SK-N-SH (cell line): ENCODE data around the gene AMIGO1.

Experiments
- CTCF ChIP-seq: fragments of 200-600 bp; sonication (generic); IDR thresholded peaks from 2 replicates; pipeline ENCODE4 v1.6.1; 2017; ENCODE audit warnings: antibody characterized with exemption, mild to moderate bottlenecking, moderate library complexity
- EP300 ChIP-seq, 2 experiments: IDR thresholded peaks; 2 replicates each; pipeline versions ENCODE4 v1.4.0 to v1.6.1; 2012; ENCODE audit warnings: borderline replicate concordance in 1 of 2, low read depth in 1 of 2, low read length in 1 of 2
- JUND ChIP-seq: IDR thresholded peaks from 2 replicates; pipeline ENCODE4 v1.4.0; 2012
- MEF2A ChIP-seq: IDR thresholded peaks from 2 replicates; pipeline ENCODE4 v1.4.0; 2012; ENCODE audit warnings: low read depth, borderline replicate concordance
- POLR2AphosphoS5 ChIP-seq: IDR thresholded peaks from 2 replicates; pipeline ENCODE4 v1.6.1; 2012; ENCODE audit warnings: low read depth, low read length
- RCOR1 ChIP-seq: fragments of 150-350 bp; IDR thresholded peaks from 2 replicates; pipeline ENCODE4 v1.6.1; 2017; ENCODE audit warnings: antibody characterized with exemption, low read length
- REST ChIP-seq: IDR thresholded peaks from 2 replicates; pipeline ENCODE4 v1.6.1; 2012; ENCODE audit warnings: mild to moderate bottlenecking, low read depth, low read length, moderate library complexity
- RFX5 ChIP-seq: IDR thresholded peaks from 2 replicates; pipeline ENCODE4 v1.6.1; 2012; ENCODE audit warnings: mild to moderate bottlenecking, improper control_type of control experiment, low read length
- TAF1 ChIP-seq: IDR thresholded peaks from 2 replicates; pipeline ENCODE4 v1.6.1; 2012; ENCODE audit warnings: low read depth, mild to moderate bottlenecking, low read length, moderate library complexity, borderline replicate concordance
- TEAD4 ChIP-seq: IDR thresholded peaks from 2 replicates; pipeline ENCODE4 v1.4.0; 2012; ENCODE audit warnings: mild to moderate bottlenecking, borderline replicate concordance; ENCODE audit not compliant: insufficient read depth
- USF1 ChIP-seq: IDR thresholded peaks from 2 replicates; pipeline ENCODE4 v1.4.0; 2012; ENCODE audit warnings: low read depth, borderline replicate concordance
- USF2 ChIP-seq: fragments of 150-350 bp; IDR thresholded peaks from 2 replicates; pipeline ENCODE4 v1.6.1; 2017; ENCODE audit warnings: antibody characterized with exemption, low read length, low read depth, borderline replicate concordance
- YY1 ChIP-seq: IDR thresholded peaks from 2 replicates; pipeline ENCODE4 v1.4.0; 2012; ENCODE audit warnings: low read depth, mild to moderate bottlenecking

- TF ChIP-seq POLR2AphosphoS5 (no peak), CTCF (no peak), EP300 (IDR thresholded peaks at IDR 0.05; ENCODE audit: borderline replicate concordance in 1 of 2, low read depth in 1 of 2, low read length in 1 of 2) (no peak), USF1 (no peak), RCOR1 (no peak), REST (no peak), JUND (no peak), YY1 (no peak), TAF1 (no peak), MEF2A (no peak), RFX5 (no peak), TEAD4 (no peak), USF2 (no peak)
These were observed 29.5 kb upstream of the AMIGO1 start for GRCh38 chr1:109538827-109539555.
